Sigmoid colon (tissue), 7 donors: ENCODE data around the gene FAM13A. TPM values are rescaled to one million over a fixed set of nuclear protein-coding genes. Genes with fewer than 3 reads are reported as not detected.

ENCODE experiments used
- DNase-seq: peaks from one replicate; pipeline ENCODE4 v3.0.0-alpha.2; 2019
- H3K27ac ChIP-seq, 4 donors: fragments of 200-600 bp; sonication (generic); one replicate each; pipeline ENCODE4 v1.5.1; 2016 to 2019; ENCODE audit warnings: mild to moderate bottlenecking in 1 of 4
- H3K27me3 ChIP-seq, 3 donors: fragments of 200-600 bp; sonication (generic); one replicate each; pipeline ENCODE4 v1.5.1; 2019; ENCODE audit warnings: mild to moderate bottlenecking in 1 of 3
- H3K36me3 ChIP-seq, 4 donors: fragments of 200-600 bp; sonication (generic); one replicate each; pipeline ENCODE4 v1.5.1; 2016 to 2019
- H3K4me1 ChIP-seq, 4 donors: fragments of 200-600 bp; sonication (generic); one replicate each; pipeline ENCODE4 v1.5.1; 2017 to 2019
- H3K4me3 ChIP-seq, 4 donors: fragments of 200-600 bp; sonication (generic); one replicate each; pipeline ENCODE4 v1.5.1; 2017 to 2019; ENCODE audit warnings: mild to moderate bottlenecking in 2 of 4, moderate library complexity in 1 of 4
- H3K9me3 ChIP-seq, 4 donors: fragments of 200-600 bp in 3 of 4; sonication (generic) in 3 of 4; one replicate each; pipeline versions ENCODE4 v1.5.1 to v1.6.1; 2013 to 2019
- EP300 ChIP-seq, 4 donors: sonication (generic); formaldehyde crosslinking; IDR thresholded peaks; one replicate each; pipeline ENCODE4 v1.6.1; 2017; ENCODE audit warnings: antibody characterized with exemption in 4 of 4
- POLR2A ChIP-seq, 2 donors: fragments of 450-650 bp; IDR thresholded peaks; one replicate each; pipeline ENCODE4 v1.6.1; 2016; ENCODE audit warnings: antibody characterized with exemption in 2 of 2, mild to moderate bottlenecking in 2 of 2, moderate library complexity in 2 of 2
- POLR2AphosphoS5 ChIP-seq, 4 donors: sonication (generic); formaldehyde crosslinking; IDR thresholded peaks; one replicate each; pipeline ENCODE4 v1.6.1; 2017; ENCODE audit warnings: antibody characterized with exemption in 4 of 4
- WGBS, 2 donors: extraction: QIAGEN DNeasy Blood & Tissue Kit; methylation state at CpG; one replicate each; pipeline ENCODE4 v1.1.7; 2013; 5-methylcytosine and 5-hydroxymethylcytosine counted together
- intact Hi-C: fragments of 100-400 bp; cut with DNase I; formaldehyde crosslinking; loops from one replicate; pipeline ENCODE4 v1.15.1; 2023
- polyA plus RNA-seq, 3 donors: library from polyadenylated mRNA; stranded (reverse); fragments of 200-250 nt; gene quantifications; one replicate each; pipeline ENCODE4 v1.2.3, GENCODE V29; 2013
- total RNA-seq, 4 donors: library from RNA; depleted of rRNA; stranded (reverse); fragments of >200 nt; gene quantifications; one replicate each; pipeline ENCODE4 v1.1.0, GENCODE V29; 2016
- TF ChIP-seq, protein P1 (sequence below), 4 experiments: fragments of 450-650 bp in 3 of 4; fragments of 200-600 bp in 1 of 4; IDR thresholded peaks; one replicate each; pipeline ENCODE4 v1.5.1; 2016 to 2019; ENCODE audit warnings: antibody characterized with exemption in 4 of 4, mild to moderate bottlenecking in 3 of 4, moderate library complexity in 2 of 4
- donor health status: healthy with polysubstance abuse.
- donor health status: Bipolar disorder and iron deficiency.
- donor health status: healthy.

FAM13A gene
- total and polyA plus RNA-seq, 7 donors, result 9.9 to 49.7 (median 41.1) TPM

DNA sequence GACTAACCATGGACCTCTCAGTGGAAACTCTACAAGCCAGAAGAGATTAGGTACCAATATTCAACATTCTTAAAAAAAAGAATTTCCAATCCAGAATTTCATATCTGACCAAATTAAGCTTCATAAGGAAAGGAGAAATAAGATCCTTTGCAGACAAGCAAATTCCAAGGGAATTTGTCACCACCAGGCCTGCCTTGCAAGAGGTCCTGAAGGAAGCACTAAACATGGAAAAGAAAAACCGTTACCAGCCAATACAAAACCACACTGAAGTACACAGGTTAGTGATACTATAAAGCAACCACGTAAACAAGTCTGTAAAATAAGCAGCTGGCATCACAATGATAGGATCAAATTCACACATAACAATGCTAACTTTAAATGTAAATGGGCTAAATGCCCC, 156.6 kb downstream of the FAM13A start:
- Histone ChIP-seq H3K36me3 (peaks cover 0 to 15% (median 0%) of the 10 kb centered on the region in 4 donors), H3K27me3 (no peaks in the 10 kb centered on the region), H3K4me1 (no peaks in the 10 kb centered on the region), H3K27ac (no peak overlapping the region), H3K9me3 (no peaks in the 10 kb centered on the region), H3K4me3 (no peak overlapping the region)
- TF ChIP-seq EP300 (IDR thresholded peaks at IDR 0.05), result no peak
- TF ChIP-seq POLR2A (IDR thresholded peaks at IDR 0.05), result no peak
- no peak for TF ChIP-seq POLR2AphosphoS5 (IDR thresholded peaks at IDR 0.05)
- TF ChIP-seq, protein P1, sequence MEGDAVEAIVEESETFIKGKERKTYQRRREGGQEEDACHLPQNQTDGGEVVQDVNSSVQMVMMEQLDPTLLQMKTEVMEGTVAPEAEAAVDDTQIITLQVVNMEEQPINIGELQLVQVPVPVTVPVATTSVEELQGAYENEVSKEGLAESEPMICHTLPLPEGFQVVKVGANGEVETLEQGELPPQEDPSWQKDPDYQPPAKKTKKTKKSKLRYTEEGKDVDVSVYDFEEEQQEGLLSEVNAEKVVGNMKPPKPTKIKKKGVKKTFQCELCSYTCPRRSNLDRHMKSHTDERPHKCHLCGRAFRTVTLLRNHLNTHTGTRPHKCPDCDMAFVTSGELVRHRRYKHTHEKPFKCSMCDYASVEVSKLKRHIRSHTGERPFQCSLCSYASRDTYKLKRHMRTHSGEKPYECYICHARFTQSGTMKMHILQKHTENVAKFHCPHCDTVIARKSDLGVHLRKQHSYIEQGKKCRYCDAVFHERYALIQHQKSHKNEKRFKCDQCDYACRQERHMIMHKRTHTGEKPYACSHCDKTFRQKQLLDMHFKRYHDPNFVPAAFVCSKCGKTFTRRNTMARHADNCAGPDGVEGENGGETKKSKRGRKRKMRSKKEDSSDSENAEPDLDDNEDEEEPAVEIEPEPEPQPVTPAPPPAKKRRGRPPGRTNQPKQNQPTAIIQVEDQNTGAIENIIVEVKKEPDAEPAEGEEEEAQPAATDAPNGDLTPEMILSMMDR (IDR thresholded peaks at IDR 0.05), result no peak
- DNase-seq, result no peak
- WGBS, 2 donors, result 86 to 95% methylated on average over 2 of the region's 2 CpGs
- intact Hi-C loops, result no loop called here

DNA sequence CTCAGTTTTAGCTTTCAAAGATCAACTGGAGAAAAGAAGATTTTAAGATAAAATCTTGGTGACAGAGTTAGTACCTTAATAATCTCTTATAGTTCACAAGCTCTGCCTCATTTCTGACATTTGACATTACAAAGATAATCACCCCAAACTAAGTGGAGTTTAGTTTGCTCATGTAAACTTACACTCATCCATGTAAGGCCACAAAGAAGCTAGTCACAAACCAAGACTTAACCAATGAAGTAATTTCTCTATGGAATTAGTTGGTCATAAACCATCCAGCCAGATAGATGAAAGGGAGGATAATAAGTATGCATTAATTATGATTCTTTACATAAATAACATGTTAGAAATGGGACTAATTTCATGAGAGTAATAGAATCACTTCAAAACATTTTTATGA, 159.2 kb downstream of the FAM13A start:
- intact Hi-C loops, result no loop called here
- H3K4me3 ChIP-seq, result no peak overlapping the region
- no peak for TF ChIP-seq EP300 (IDR thresholded peaks at IDR 0.05)
- TF ChIP-seq, protein P1 (IDR thresholded peaks at IDR 0.05), result no peak
- TF ChIP-seq POLR2A (IDR thresholded peaks at IDR 0.05), result no peak
- TF ChIP-seq POLR2AphosphoS5 (IDR thresholded peaks at IDR 0.05), result no peak
- no peak for DNase-seq
- no peaks in the 10 kb centered on the region for H3K27me3 ChIP-seq
- H3K9me3 ChIP-seq, result no peaks in the 10 kb centered on the region
- no peaks in the 10 kb centered on the region for H3K4me1 ChIP-seq
- no peak overlapping the region for H3K27ac ChIP-seq
- H3K36me3 ChIP-seq, result no peaks in the 10 kb centered on the region

DNA sequence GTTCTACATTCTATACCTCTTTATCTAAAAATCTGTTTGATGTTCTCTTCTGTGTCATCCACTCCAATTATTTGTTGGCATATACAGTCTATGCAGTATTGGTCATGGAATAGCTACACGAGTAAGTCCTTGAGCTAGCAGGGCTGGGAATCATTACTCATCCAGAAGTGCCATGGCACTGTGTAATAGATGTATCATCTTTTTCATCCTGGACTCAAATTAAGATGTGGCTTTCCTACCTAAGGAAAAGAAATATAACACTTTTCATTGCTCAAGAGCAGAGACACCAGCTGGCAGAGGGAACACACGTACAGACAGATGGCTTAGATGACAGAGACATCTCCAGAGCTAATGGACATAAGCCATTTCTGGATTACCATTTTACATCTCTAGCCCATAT, 159.8 kb downstream of the FAM13A start:
- Histone ChIP-seq H3K4me1 (no peaks in the 10 kb centered on the region), H3K4me3 (no peak overlapping the region), H3K9me3 (no peaks in the 10 kb centered on the region), H3K27me3 (no peaks in the 10 kb centered on the region), H3K27ac (no peak overlapping the region), H3K36me3 (no peaks in the 10 kb centered on the region)
- WGBS, 2 donors, result 90 to 93% methylated on average over 2 of the region's 2 CpGs
- DNase-seq, result no peak
- intact Hi-C loops, result no loop called here
- TF ChIP-seq POLR2AphosphoS5 (IDR thresholded peaks at IDR 0.05) (no peak), EP300 (IDR thresholded peaks at IDR 0.05) (no peak), POLR2A (IDR thresholded peaks at IDR 0.05) (no peak)
- TF ChIP-seq, protein P1 (IDR thresholded peaks at IDR 0.05), result no peak

DNA sequence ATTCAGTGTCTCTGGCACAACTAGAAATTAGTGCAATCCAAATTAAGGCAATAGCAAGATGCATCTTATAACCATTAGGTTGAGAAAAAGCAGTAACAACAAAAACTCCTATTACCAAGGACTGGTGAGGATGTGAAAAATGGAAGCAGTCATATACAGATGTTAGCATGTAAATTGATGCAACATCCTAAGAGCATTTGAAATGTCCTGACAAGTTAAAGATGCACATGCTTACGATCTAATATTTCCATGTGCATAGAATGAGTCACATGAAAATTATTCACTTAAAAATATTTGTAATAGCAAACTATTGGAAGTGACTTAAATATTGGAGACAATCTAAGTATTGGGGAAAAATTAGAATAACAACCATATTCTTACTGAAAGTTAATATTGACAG, 163.0 kb downstream of the FAM13A start:
- H3K27ac ChIP-seq, result no peak overlapping the region
- no peak for DNase-seq
- no peaks in the 10 kb centered on the region for H3K9me3 ChIP-seq
- no peaks in the 10 kb centered on the region for H3K27me3 ChIP-seq
- TF ChIP-seq POLR2AphosphoS5 (IDR thresholded peaks at IDR 0.05), result no peak
- TF ChIP-seq, protein P1 (IDR thresholded peaks at IDR 0.05), result no peak
- TF ChIP-seq EP300 (IDR thresholded peaks at IDR 0.05), result no peak
- no peak for TF ChIP-seq POLR2A (IDR thresholded peaks at IDR 0.05)
- H3K4me1 ChIP-seq, result no peaks in the 10 kb centered on the region
- no peaks in the 10 kb centered on the region for H3K36me3 ChIP-seq
- H3K4me3 ChIP-seq, result no peak overlapping the region
- WGBS, 2 donors, result 95 to 97% methylated on average over 1 of the region's 1 CpG
- intact Hi-C loops, result no loop called here

DNA sequence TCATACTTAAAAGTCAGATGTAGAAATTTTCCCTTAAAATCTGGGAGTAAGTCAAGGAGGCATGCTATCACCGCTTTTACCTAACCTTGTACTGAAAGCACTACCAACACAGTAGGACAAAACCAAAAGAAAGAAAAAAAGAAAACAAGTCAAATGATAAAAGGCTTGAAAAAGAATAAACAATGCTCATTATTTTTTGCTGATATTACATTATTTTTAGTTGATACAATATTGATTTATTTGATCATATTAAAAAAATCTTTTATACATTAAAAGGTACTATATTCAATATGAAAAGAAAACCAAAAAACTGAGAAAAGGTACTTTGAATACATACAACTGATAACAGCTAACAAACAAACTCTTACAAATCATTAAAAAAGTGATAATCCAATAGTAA, 164.3 kb downstream of the FAM13A start:
- Histone ChIP-seq H3K27ac (no peak overlapping the region), H3K4me1 (no peaks in the 10 kb centered on the region), H3K27me3 (no peaks in the 10 kb centered on the region), H3K9me3 (no peaks in the 10 kb centered on the region), H3K4me3 (no peak overlapping the region), H3K36me3 (no peaks in the 10 kb centered on the region)
- no peak for DNase-seq
- TF ChIP-seq EP300 (IDR thresholded peaks at IDR 0.05), result no peak
- TF ChIP-seq, protein P1 (IDR thresholded peaks at IDR 0.05), result no peak
- TF ChIP-seq POLR2AphosphoS5 (IDR thresholded peaks at IDR 0.05), result no peak
- no peak for TF ChIP-seq POLR2A (IDR thresholded peaks at IDR 0.05)
- 97 to 100% methylated on average over 1 of the region's 1 CpG for WGBS, 2 donors
- intact Hi-C loops, result no loop called here
